Muscle layer of duodenum (tissue), 2 donors: ENCODE data around the gene IVNS1ABP.

Experiments used
- H3K27ac ChIP-seq: one replicate; pipeline ENCODE4 v1.7.0; 2013; ENCODE audit warnings: mild to moderate bottlenecking, low read length
- H3K27me3 ChIP-seq: one replicate; pipeline ENCODE4 v1.7.0; 2013; ENCODE audit warnings: low read depth, mild to moderate bottlenecking, control low read depth, low read length
- H3K36me3 ChIP-seq, 2 donors: one replicate each; pipeline ENCODE4 v1.7.0; 2013; ENCODE audit warnings: low read length in 2 of 2, control low read depth in 1 of 2, mild to moderate bottlenecking in 1 of 2; ENCODE audit not compliant: insufficient read depth in 2 of 2, control insufficient read depth in 1 of 2
- H3K4me1 ChIP-seq, 2 donors: one replicate each; pipeline ENCODE4 v1.7.0; 2013; ENCODE audit warnings: low read length in 2 of 2, mild to moderate bottlenecking in 2 of 2, control low read depth in 1 of 2, moderate library complexity in 1 of 2; ENCODE audit not compliant: insufficient read depth in 2 of 2, control insufficient read depth in 1 of 2
- H3K4me3 ChIP-seq, 2 donors: one replicate each; pipeline ENCODE4 v1.7.0; 2013; ENCODE audit warnings: low read length in 2 of 2, low read depth in 1 of 2, mild to moderate bottlenecking in 1 of 2
- H3K9me3 ChIP-seq, 2 donors: one replicate each; pipeline ENCODE4 v1.7.0; 2013; ENCODE audit warnings: low read length in 2 of 2, control low read depth in 1 of 2, mild to moderate bottlenecking in 1 of 2; ENCODE audit not compliant: control insufficient read depth in 1 of 2
- donor health status: healthy.

IVNS1ABP gene

GRCh38 chr1:185312361-185313138 is 4.5 kb downstream of the IVNS1ABP start:
- Histone ChIP-seq H3K27ac (no peak overlapping the region), H3K9me3 (no peaks in the 10 kb centered on the region), H3K4me3 (no peak overlapping the region), H3K27me3 (no peaks in the 10 kb centered on the region), H3K36me3 (peaks cover 18 to 26% of the 10 kb centered on the region in 2 donors), H3K4me1 (peaks cover 9 to 27% of the 10 kb centered on the region in 2 donors)

DNA sequence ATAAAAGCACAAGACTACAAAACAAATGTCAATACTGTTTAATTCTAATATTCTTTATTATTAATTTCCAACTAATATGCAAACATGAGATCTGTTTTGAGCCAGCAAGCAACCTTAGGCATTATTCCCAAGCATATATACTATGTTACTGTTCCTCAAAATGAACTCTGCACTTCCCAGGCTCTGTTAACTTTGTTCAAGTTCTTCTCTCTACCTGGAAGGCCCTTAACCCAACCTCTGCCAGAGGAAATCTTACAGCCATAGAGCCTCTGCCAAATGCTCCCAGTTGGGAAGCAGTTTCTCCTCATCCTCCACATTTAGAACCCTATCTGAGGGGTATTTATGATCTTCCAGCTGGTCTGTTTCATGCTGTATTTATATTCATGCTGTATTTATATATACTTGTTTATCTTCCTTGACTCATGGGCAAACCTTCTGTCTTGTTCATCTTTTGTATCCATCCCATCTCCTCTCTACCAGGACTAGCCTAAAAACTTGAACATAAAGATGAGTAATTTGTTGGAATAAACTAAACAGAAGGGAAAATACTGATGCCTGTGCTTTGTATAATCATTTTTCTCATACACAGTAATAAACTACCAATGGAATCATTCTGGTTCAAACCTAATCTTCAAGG is 5.3 kb downstream of the IVNS1ABP start:
- no peaks in the 10 kb centered on the region for H3K27me3 ChIP-seq
- no peaks in the 10 kb centered on the region for H3K9me3 ChIP-seq
- H3K4me1 ChIP-seq = peaks cover 9 to 27% of the 10 kb centered on the region in 2 donors
- H3K36me3 ChIP-seq = peaks cover 27 to 33% of the 10 kb centered on the region in 2 donors
- H3K4me3 ChIP-seq = no peak overlapping the region
- no peak overlapping the region for H3K27ac ChIP-seq

- Histone ChIP-seq H3K27me3 (no peaks in the 10 kb centered on the region), H3K36me3 (peaks cover 46 to 47% of the 10 kb centered on the region in 2 donors), H3K4me3 (no peak overlapping the region), H3K4me1 (peaks cover 9 to 15% of the 10 kb centered on the region in 2 donors), H3K9me3 (no peaks in the 10 kb centered on the region), H3K27ac (no peak overlapping the region)
Measured at GRCh38 chr1:185309566-185309965, 7.5 kb downstream of the IVNS1ABP start.

DNA sequence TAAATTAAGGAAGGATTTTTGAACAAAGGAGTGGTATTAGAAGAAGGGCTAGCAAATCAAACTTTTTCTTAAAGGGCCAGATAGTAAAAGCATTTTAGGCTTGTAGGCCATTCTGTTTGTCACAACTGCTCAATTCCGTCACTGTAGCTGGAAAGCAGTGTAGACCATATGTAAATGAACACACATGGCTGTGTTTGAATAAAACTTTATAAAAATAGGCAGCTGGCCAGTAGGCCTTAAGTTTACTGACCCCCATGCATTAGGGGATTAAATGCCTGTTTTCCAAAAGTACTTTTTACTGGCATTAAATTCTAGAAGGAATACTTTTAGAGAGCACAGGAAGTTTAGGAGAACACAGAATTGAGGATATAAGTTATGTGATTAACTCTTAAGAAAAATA is 8.9 kb downstream of the IVNS1ABP start:
- no peaks in the 10 kb centered on the region for H3K9me3 ChIP-seq
- peaks cover 57 to 58% of the 10 kb centered on the region in 2 donors for H3K36me3 ChIP-seq
- H3K4me1 ChIP-seq = peaks cover 9% of the 10 kb centered on the region in 2 donors
- no peak overlapping the region for H3K4me3 ChIP-seq
- no peaks in the 10 kb centered on the region for H3K27me3 ChIP-seq
- H3K27ac ChIP-seq = no peak overlapping the region

- peaks cover 0 to 5% of the 10 kb centered on the region in 2 donors for H3K4me1 ChIP-seq
- H3K9me3 ChIP-seq = no peaks in the 10 kb centered on the region
- no peak overlapping the region for H3K4me3 ChIP-seq
- H3K27ac ChIP-seq = no peak overlapping the region
- H3K36me3 ChIP-seq = peaks cover 69 to 77% of the 10 kb centered on the region in 2 donors
- H3K27me3 ChIP-seq = no peaks in the 10 kb centered on the region
Measured at GRCh38 chr1:185305419-185305818, 11.6 kb downstream of the IVNS1ABP start.

DNA sequence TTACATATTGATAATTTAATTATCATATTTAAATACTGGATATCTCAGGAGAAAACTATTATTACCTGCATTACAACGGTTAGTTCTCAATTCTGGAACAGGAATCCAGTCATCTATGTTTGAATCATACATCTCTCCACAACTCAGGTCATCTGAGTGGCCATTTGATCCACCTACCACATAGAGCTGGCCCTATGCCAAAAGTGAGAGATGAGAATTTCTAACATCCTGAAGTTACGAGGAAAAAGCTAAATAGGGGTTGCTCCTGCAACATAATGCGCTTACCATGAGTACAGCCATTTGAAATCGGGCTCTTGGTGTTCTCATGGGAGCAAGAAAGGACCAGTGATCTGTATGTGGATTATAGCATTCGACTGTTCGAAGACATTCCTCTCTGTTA is 16.9 kb downstream of the IVNS1ABP start:
- Histone ChIP-seq H3K9me3 (no peaks in the 10 kb centered on the region), H3K4me1 (no peaks in the 10 kb centered on the region), H3K4me3 (no peak overlapping the region), H3K36me3 (peaks cover 79 to 84% of the 10 kb centered on the region in 2 donors), H3K27ac (no peak overlapping the region), H3K27me3 (no peaks in the 10 kb centered on the region)

- H3K4me3 ChIP-seq = no peak overlapping the region
- no peak overlapping the region for H3K27ac ChIP-seq
- H3K9me3 ChIP-seq = no peaks in the 10 kb centered on the region
- H3K4me1 ChIP-seq = no peaks in the 10 kb centered on the region
- peaks cover 71 to 76% of the 10 kb centered on the region in 2 donors for H3K36me3 ChIP-seq
- H3K27me3 ChIP-seq = no peaks in the 10 kb centered on the region
Measured at GRCh38 chr1:185297982-185298381, 19.1 kb downstream of the IVNS1ABP start.

GRCh38 chr1:185295091-185295490 is 22.0 kb downstream of the IVNS1ABP start:
- H3K27ac ChIP-seq = no peak overlapping the region
- H3K4me1 ChIP-seq = no peaks in the 10 kb centered on the region
- no peak overlapping the region for H3K4me3 ChIP-seq
- H3K36me3 ChIP-seq = peaks cover 52 to 56% of the 10 kb centered on the region in 2 donors
- H3K9me3 ChIP-seq = no peaks in the 10 kb centered on the region
- H3K27me3 ChIP-seq = no peaks in the 10 kb centered on the region

DNA sequence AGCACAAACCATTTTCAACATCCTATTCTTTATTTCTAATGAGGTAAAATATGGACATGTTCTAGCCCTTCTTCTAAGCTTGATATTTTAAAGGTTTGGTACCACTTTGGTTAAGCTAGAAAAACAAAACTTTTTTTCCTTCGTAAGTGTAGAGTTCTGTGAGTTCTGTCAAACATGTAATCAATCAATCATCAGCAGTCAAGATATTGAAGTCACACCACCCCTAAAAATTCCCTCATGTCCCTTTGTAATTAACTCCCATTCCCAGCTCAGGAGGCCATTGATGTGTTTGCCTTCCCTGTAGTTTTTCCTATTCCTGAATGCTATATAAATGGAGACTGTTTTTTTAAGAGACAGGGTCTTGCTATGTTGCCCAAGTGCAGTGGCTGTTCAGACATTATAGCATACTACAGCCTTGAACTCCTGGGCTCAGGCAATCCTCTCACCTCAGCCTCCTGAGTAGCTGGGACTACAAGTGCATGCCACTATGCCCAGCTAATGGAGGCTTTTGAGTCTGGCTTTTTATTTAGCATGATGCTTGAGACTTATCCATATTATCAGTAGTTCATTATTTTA is 23.0 kb downstream of the IVNS1ABP start:
- peaks cover 46% of the 10 kb centered on the region in 2 donors for H3K36me3 ChIP-seq
- no peaks in the 10 kb centered on the region for H3K9me3 ChIP-seq
- no peaks in the 10 kb centered on the region for H3K4me1 ChIP-seq
- H3K27ac ChIP-seq = no peak overlapping the region
- H3K27me3 ChIP-seq = no peaks in the 10 kb centered on the region
- H3K4me3 ChIP-seq = no peak overlapping the region

DNA sequence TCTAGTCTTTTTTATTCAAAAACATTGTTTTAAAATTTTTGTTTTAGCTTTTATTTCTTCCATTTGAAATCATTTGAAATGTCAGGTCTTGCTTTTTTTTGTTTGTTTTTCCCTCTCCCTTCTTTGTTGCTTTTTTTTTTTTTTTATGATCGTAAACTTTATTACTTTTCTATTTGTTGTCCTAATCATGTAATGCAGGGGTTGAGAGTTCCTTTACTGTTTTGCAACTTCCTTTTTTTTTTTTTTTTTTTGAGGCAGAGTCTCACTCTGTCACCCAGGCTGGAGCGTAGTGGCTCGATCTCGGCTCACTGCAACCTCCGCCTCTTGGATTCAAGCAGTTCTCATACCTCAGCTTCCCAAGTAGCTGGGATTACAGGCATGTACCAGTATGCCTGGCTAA is 24.8 kb downstream of the IVNS1ABP start:
- no peak overlapping the region for H3K27ac ChIP-seq
- H3K27me3 ChIP-seq = no peaks in the 10 kb centered on the region
- no peaks in the 10 kb centered on the region for H3K4me1 ChIP-seq
- peaks cover 28 to 30% of the 10 kb centered on the region in 2 donors for H3K36me3 ChIP-seq
- H3K4me3 ChIP-seq = no peak overlapping the region
- no peaks in the 10 kb centered on the region for H3K9me3 ChIP-seq

- H3K36me3 ChIP-seq = peaks cover 22 to 24% of the 10 kb centered on the region in 2 donors
- no peak overlapping the region for H3K27ac ChIP-seq
- H3K4me1 ChIP-seq = no peaks in the 10 kb centered on the region
- H3K27me3 ChIP-seq = no peaks in the 10 kb centered on the region
- no peaks in the 10 kb centered on the region for H3K9me3 ChIP-seq
- no peak overlapping the region for H3K4me3 ChIP-seq
Measured at GRCh38 chr1:185291652-185292051, 25.4 kb downstream of the IVNS1ABP start.
